COLO668 (cell line): Measurements from ENCODE around the gene MAN2A1.
A peak's percentile ranks its signal among the peaks of the same experiment; 100 is the strongest.

ENCODE experiments used
- DNase-seq: peaks from one replicate; lab custom pipeline; 2025; ENCODE audit not compliant: unreplicated experiment; lab: John Stamatoyannopoulos, UW

The MAN2A1 gene

DNA sequence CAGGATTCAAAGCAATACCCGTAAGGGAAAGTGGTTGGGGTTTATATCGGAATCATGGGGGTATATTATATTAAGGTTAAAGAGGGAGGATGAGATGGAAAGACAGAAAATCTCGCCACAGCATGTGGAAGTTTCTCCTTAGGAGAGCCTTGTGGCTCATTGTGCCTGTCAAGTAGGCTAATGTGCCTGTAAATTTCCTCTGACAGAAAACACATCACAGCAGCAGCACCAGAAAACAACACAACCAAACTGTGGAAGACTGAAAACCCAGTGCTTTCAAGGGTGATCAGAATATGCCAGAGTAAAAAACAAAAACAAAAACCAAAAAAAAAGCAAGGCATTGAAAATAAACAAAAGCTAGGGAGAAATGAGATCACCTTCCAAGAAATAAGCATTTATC is 11.3 kb upstream of the MAN2A1 start:
- no peak for DNase-seq

DNA sequence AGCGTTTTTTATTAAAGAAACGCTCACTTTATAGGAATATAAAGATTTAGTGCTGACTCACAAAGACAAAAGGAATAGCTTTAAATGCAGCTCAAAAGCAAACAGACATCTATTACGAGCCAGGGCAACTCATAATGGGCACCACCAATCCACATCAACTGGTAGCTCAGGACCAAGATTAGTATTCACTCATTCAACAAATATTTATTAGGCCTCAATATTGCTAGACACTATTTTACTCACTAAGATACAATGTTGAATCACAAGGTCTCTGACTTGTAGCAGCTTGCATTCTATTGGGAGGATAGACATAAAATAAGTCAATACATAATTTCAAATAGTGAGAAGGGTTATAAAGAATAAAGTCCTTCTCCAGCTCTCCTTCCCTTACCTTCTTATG is 8.0 kb upstream of the MAN2A1 start:
- DNase-seq, result no peak

DNA sequence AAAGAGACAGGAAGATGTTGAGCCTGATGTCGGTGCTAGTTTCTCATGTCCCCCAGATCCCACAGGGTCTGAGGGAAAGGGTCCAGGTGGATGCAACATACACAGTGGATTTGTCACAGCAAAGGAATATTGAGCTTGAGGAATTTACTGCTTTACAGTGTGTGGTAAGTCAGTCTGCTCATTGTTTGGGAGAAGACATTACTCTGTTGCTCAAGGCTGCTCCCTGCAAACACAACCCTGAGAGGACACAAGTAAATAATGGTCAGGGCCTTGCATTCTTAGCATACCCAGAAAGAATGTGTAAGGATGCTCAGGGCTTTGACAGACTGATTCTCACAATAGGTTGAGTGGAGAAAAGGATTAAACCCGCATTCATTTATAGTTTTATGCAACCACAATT is 7.3 kb upstream of the MAN2A1 start:
- no peak for DNase-seq

DNA sequence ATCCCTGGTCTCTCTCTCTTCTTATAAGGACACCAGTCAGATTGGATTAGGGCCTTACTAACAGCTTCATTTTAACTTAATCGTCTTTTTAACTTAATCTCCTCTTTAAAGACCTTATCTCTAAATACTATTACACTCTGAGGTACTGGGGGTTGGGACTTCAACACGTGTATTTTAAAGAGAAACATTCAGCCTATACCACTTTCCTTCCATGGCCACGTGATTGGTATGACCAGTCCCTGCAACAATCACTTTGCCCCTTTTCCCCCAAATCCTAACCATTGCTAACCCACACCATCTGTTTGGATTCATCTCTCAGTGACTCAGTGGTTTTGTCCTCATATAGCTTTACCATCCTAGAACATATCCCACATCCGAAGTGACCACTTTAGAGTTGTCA is 3.8 kb upstream of the MAN2A1 start:
- DNase-seq, result no peak

DNA sequence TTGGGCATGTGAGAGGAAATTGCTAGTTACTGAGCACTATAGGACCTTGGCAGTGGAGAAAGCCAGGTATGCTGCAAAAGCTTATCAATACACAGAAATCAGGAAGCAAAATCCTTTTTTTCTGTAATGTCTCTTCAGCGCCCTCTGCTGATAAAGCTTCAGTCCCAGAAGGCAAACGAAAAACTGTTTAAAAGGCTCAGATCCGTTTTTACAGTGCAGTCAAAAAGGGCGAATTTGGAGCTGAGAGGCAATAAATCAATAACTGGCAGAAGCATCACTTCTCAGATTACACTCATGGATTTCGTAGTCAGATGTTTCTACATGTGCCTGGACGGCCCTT is 1.1 kb upstream of the MAN2A1 start:
- DNase-seq, result peak; percentile 58

DNA sequence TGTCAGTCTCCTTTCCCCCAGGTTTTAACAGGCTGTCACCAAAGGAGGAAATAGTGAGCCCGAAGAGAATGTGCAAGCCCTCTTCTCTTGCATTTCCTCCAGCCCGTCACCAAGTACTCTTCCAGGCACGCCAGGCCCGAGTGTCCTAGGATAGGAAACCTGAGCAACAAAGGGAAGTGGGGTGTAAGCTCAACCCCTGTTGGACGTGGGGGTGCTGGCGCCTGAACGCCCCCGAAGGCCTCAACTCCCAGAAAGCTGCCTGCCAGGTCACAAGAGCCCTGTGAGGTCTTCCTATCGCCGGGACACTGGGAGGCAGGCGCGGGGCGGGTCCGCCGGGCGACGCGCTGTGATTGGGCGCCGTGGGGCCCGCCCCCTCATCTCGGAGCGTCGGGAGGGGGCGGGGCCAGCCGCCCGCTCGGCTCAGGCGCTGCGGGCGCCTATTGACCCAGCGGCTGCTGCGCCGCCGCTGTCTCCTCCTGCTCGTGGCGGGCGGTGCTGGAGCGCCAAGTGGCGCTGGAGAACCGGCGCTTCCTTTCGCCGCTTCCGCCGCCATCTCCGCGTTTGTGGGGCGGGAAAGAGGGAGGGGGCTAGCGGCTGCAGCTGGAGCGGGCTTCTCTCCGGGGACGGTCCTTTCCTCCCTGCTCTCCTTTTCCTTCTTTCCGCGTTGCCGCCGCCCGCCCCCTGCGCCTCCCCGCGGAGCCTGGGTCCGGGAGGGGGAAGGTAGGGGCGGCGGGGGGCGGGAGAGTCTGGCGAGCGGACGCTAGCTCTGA is 572 bp upstream of the MAN2A1 start:
- peak; percentile 91 for DNase-seq

DNA sequence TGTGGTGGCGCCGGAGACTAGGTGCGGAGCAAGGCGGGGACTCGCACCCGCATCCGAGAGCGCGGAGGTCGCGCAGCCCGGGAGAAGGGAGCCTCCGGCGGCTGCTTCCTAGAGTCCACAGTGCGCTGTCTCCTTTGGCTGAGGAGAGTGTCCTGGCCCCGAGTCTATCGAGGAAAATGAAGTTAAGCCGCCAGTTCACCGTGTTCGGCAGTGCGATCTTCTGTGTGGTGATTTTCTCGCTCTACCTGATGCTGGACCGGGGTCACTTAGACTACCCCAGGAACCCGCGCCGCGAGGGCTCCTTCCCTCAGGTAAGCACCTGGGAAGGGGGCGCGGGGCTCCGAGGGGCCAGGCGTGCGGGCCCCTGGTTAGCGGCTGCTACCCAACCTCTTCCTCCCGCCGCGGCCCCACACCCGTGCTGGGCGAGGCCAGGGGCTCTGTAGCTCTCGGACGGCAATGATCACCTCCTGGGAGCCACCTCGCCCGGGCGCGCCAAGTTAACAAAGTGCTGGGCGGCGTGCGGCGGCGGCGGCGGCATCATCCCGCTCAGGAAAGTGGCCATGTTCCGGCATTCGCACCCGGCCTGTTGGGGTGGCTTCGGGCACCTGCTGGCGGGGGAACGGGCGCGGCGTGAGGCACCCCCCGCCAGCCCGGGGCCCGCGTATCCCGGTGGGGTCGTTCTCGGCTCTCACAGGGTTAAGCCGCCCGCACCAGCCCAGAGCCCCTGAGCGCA is 681 bp downstream of the MAN2A1 start:
- peak; percentile 50 for DNase-seq

DNA sequence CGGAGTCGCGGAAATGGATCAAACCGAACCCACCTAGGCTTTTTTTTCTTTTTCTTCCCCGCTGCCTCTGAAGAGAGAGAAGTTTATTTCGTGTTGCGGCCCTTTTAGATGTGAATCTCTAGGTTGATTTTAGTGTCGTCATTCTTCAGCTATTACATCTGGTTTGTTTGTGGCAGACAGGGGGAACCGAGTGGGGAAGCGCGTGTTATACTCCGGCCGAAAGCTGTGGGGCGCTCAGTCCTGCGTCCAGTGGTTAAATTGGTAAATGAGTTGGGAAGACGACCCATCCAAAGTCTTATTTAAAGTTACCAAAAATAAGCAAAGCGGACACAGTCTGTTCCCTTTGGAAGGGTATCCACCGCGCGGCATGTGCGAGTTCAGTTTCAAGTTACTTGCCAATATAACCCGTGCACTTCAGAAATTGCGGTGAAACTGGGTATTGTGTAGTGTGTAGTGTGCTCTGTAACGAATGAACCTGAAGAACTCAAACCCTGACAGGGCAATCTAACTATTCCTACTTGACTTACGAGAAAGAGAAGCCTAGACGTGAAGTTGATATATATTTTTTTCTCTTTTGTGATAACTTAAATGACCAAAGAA is 1.3 kb downstream of the MAN2A1 start:
- DNase-seq, result peak; percentile 36

DNA sequence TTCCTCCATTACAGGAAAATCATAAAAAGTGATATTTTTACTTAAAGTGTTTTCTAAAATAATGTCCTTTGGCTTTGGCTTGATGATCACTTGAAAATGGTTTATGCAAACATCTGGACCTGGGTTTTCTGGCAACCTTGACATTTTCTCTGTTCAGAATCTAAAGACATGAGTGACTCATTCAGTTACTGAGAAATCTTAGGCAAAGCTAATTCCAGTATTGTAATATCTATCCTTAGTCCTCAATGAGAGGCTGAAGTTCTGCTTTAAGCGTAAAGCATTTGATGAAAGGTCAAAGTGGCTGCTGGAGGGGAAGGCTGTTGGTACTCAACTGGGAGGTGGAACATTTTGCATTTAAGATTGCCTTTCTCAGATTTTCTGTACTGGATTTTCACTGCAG is 2.3 kb downstream of the MAN2A1 start:
- DNase-seq, result no peak

DNA sequence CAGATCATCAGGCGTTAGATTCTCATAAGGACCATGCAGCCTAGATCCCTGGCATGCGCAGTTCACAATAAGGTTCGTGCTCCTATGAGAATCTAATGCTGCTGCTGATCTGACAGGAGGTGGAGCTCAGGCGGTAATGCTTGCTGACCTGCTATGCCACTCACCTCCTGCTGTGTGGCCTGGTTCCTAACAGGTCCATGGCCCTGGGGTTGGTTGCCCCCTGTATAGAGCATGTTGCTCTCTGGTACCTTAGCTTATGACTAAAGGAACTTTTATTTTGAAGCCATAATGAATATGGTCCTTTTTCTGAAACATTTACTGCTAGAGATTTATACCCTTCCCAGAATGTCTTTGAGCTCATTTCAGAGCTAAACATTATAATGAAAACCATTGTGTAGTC is 3.1 kb downstream of the MAN2A1 start:
- DNase-seq, result no peak

DNA sequence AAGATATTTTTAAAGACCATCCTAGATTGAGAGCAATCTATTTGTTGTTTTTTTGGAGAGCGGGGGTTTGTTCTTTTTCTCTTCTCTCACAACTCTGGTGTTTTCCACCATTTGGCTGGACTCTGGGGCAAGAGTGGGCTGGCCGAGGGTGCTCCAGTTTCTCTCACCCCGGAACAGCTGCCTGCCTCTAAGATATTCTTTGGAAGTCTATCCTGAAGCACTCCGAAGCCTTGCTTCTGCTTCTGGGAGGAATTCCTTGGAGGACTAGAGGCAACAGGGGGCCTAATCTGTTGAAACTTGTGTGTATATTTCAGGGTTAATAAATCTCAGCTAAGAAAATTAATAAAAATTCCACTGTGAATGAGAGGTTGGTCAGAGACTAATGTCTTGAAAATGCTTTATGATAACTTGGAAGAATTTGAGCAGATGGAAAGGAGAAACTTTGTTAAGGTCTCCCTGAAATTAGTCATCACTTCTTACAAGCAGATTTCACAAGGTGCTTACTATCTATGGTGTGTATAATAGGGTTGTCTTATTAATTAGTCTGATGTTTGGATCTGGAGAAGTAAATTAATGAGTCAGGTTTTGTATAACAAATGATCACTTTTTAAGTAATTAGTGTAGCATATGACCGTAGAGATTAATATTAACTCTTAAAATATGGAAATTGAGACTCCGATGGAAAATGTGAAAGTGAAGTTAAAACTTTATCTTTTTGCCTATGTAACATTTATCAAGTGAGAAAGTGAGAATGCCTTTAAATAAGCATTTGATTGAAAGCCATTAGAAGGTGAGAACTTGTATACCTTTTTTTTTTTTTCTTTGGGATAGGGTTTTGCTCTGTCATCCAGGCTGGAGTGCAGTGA is 4.0 kb downstream of the MAN2A1 start:
- no peak for DNase-seq

DNA sequence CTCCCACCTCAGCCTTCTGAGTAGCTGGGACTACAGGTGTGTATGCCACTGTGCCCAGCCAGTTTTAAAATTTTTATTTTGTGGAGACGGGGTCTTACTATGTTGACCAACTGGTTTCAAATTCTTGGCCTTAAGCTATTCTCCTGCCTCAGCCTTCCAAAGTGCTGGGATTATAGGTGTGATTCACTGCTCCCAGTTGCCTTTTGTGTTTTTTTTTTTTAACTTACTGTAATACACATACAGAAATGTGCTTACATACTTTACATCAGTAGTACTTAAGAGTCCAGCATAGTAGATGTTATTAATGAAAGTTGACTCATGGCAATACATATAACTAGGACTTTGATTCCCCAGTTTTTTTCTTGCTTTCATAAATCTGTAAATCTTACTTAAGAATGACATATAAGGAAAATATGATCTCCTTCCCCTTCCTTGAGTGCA is 4.7 kb downstream of the MAN2A1 start:
- DNase-seq, result no peak

DNA sequence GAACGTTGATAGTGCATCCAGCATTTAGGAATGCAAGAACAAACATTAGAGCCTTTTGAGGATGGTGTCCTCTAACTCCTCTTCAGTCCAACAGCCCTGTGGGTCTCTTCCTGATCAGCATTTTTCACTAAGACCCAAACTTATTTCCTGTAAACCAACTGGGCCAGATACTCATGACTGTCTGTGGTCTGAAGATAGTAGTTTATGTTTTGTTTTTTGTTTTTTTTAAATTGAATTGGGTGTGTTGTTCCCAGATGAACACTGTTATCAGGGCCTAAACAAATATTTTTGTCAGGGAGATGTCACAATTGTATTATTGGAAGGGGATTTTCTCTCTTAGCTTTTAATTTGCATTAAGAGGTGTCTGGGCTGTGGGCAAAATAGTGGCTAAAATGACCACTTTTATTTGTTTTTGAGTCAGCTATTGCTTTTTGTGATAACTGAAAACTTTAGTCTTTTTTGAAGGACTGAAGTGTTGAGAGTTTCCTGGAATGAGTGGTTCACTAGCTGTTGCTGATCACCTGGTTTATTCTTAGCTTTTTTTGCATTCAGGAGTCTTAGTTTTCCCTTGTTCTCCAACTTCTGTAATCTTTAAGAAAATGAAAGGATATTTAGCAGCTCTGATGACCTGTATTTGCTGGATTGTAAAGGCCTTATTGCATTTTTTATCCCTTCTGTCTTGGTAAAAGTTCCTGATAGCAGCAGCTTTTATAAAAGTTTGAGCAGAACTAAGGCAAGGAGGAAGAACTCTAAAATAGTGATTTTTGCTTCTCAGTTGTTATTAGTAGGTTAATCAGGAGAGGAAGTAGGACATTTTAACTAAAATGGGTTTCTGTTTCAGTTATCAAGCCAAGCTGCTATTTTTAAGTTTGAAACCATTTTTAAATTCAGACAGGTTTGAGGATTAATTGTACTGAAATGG is 5.5 kb downstream of the MAN2A1 start:
- no peak for DNase-seq

DNA sequence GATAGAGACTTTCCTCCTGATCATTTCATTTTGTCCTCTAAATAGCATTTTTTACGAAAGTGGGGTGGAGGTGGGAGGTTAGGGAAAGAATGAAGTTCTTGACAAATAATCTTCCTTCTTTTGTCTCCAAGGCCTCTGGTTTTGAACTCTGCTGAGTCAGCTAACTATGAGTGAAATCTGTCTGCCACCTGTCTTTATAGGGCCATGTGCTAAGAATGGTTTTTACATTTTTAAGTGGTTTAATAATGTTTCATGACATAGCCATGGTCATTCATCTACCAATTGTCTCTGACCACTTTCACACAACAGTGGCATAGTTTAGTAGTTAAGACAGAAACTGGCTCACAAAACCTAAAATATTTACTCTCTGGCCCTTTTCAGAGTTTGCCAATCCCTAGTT is 7.6 kb downstream of the MAN2A1 start:
- no peak for DNase-seq

DNA sequence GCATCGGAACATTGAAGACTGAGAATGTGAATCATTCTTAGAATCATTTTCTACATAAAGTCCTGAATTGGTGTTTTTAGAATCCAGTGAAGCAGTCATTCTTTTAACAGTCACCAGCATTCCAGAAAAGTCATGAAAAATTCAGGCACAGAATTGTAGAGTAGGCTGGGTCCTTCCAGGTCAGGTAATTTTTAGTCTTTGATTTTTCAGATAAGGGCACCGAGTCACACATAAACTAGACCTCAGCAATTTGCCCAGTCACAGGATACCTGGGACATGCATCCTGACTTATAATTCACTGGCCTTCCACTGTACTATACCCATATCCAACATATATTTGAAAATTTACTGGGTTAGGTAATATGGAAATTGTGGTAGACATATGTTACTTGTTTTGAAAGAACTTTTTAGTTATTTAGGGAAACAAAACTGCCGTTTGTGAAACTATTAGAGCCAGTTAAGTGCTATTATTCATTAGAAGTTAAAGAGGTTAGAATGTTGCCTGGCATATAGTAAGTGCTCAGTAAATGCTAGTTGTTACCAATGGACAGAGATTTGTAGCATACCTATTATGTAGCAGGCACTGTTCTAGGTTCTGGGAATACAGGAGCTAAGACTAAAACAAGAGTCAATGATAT is 10.9 kb downstream of the MAN2A1 start:
- DNase-seq, result no peak

DNA sequence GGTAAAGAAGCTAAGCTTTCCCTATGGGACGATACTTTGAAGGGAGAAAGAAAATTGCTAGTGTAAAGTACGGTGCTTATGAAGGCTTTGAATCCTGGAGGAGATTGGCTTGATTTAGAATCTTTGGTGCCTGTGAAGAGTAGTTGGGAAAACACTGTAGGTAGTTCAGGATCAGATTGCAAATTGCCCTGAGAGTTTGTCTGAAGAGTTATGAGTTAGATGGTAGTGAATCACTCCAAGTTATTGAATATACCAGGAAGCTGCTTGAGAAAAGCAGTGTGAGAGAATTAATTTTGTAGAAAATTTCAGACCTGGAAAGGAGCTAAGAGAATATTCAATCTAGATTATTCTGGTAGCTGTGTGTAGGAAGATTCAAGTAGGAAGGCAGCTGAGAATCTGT is 11.5 kb downstream of the MAN2A1 start:
- no peak for DNase-seq

DNA sequence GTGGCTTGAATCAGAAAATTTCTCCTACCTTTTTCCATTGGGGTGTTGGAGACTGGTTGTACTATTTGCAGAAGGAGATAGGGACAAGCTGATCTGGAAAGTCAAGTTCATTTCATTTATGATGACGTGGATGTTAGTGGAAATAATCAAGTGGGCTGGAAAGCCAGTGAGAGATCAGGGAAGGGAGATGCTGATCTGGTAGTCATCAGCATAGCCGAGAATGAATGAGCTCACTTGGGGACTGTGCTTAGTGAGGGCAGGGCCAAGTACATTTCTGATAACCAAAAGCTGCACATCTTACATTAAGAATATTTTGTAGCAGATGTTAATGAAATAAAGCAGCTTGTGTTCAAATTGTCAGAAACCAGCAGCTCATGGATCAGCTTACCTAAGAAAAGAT is 12.1 kb downstream of the MAN2A1 start:
- no peak for DNase-seq

DNA sequence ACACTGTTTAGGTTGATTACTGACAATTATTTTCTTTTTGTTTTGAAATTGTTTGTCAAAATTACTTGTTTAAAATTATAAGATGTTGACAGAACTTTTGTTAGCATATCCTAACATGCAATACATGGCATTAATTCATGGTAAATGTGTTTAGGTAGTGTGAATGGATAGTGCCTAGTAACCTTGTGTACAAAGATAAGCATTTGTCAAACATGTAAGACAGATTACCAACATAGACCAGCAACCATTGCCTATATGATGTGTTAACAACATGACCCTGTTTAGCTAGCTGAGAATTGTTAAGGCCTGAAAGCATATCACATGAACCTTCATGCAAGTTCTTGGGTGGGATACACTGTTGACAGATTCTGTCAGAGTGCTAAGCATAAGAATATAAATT is 13.4 kb downstream of the MAN2A1 start:
- no peak for DNase-seq

DNA sequence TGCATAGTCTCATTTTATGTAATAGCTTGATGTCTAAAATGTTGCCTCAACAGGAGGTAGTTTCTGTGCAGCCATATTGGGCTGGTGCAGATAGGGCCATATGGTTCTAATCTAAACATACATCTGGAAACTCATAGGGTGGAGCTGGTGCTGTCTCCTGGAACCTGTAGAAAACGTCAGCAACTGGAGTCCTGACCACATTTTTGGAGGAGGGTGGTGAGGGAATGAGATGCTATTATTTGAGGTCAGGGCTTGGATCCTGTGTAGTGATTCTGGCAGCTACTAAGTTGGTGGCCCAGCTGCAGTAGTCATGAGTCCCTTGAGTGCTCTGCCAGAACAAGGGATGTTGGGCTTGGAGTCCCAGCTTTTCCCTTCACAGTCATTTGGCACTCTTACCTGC is 14.1 kb downstream of the MAN2A1 start:
- no peak for DNase-seq
